HepG2 (cell line): ENCODE results near the gene TLR9. TPM values are rescaled to one million over a fixed set of nuclear protein-coding genes. Genes with fewer than 3 reads are reported as not detected.

ENCODE experiments used
- ATAC-seq: fragments of 200-7000 bp; cut with Tn5 transposase; 3 replicates; pipeline ENCODE4 v1.9.1; 2020; ENCODE audit warnings: mild to moderate bottlenecking, moderate library complexity
- BruUV-seq: library from RNA; stranded (reverse); fragments of 400-500 nt; replicated peaks from 2 replicates; lab custom pipeline; 2021; lab: Mats Ljungman, UMichigan
- CTCF ChIA-PET: fragments of 300-600 bp; formaldehyde crosslinking; extraction: SDS; loops from one replicate; lab custom pipeline; 2021; ENCODE audit warnings: low total read pairs, inconsistent platforms, low intra/inter-chr PET ratio; lab: Yijun Ruan, JAX
- POLR2A ChIA-PET: fragments of 350-600 bp; sonication (Branson Sonifier 250); formaldehyde crosslinking; loops from one replicate; lab custom pipeline; 2020; ENCODE audit warnings: antibody characterized with exemption, inconsistent platforms; lab: Yijun Ruan, JAX
- DNase-seq: peaks from one replicate; pipeline ENCODE4 v3.0.0-alpha.2; 2015; ENCODE audit warnings: low spot score
- FAIRE-seq: peaks from 3 replicates; lab custom pipeline; 2011; peaks lifted over from hg19 to GRCh38; lab: Jason Lieb, UNC
- H2AFZ ChIP-seq: one replicate; pipeline ENCODE4 v1.6.1; 2011; ENCODE audit warnings: low read length, inconsistent platforms
- H3K27ac ChIP-seq: fragments of 300-600 bp; 3 replicates; pipeline ENCODE4 v1.8.0; 2011; ENCODE audit warnings: mixed run types, mild to moderate bottlenecking, mixed read lengths, low read length, inconsistent platforms; ENCODE audit not compliant: insufficient read depth; ENCODE audit errors: extremely low read length
- H3K27me3 ChIP-seq, 2 experiments: fragments of 200-600 bp in 1 of 2; 2 replicates in 1 of 2; 3 replicates in 1 of 2; pipeline versions ENCODE4 v1.6.0 to v1.8.0; 2011; ENCODE audit warnings: low read length in 2 of 2, mild to moderate bottlenecking in 2 of 2, moderate library complexity in 2 of 2, inconsistent platforms in 1 of 2; ENCODE audit not compliant: insufficient read depth in 2 of 2, control insufficient read depth in 1 of 2
- H3K36me3 ChIP-seq, 2 experiments: fragments of 200-600 bp in 1 of 2; replicated peaks in 1 of 2; 2 replicates in 1 of 2; 3 replicates in 1 of 2; pipeline versions ENCODE4 v1.5.1 to v1.8.0; 2011; ENCODE audit warnings: low read length in 2 of 2, inconsistent platforms in 1 of 2; ENCODE audit not compliant: insufficient read depth in 2 of 2, control insufficient read depth in 1 of 2
- H3K4me1 ChIP-seq: 2 replicates; pipeline ENCODE4 v1.5.1; 2012; ENCODE audit warnings: low read length, inconsistent platforms; ENCODE audit not compliant: insufficient read depth
- H3K4me2 ChIP-seq: 2 replicates; pipeline ENCODE4 v1.6.0; 2011; ENCODE audit warnings: low read depth, low read length, inconsistent platforms
- H3K4me3 ChIP-seq, 3 experiments: fragments of 200-600 bp in 1 of 3; sonication (generic), shearing (Covaris generic) in 1 of 3; replicated peaks in 1 of 3; 2 replicates each; pipeline ENCODE4 v1.5.1; 2011 to 2016; ENCODE audit warnings: low read length in 3 of 3, inconsistent platforms in 2 of 3, low read depth in 2 of 3, mild to moderate bottlenecking in 2 of 3, control low read depth in 1 of 3, mixed read lengths in 1 of 3; ENCODE audit not compliant: insufficient read depth in 1 of 3
- H3K79me2 ChIP-seq: one replicate; pipeline ENCODE4 v1.6.1; 2011; ENCODE audit warnings: low read length, inconsistent platforms; ENCODE audit not compliant: insufficient read depth
- H3K9ac ChIP-seq: 2 replicates; pipeline ENCODE4 v1.6.0; 2011; ENCODE audit warnings: mild to moderate bottlenecking, low read depth, low read length, inconsistent platforms; ENCODE audit not compliant: insufficient read depth
- H3K9me3 ChIP-seq: 2 replicates; pipeline ENCODE4 v1.5.1; 2012; ENCODE audit warnings: mild to moderate bottlenecking, low read length
- H4K20me1 ChIP-seq: 2 replicates; pipeline ENCODE4 v1.6.0; 2011; ENCODE audit warnings: inconsistent platforms, mild to moderate bottlenecking, low read length, moderate library complexity; ENCODE audit not compliant: insufficient read depth
- ATF7-NPFF ChIP-seq: sonication (generic); formaldehyde crosslinking; IDR thresholded peaks from 2 replicates; pipeline ENCODE4 v1.8.1; 2023; ENCODE audit warnings: mild to moderate bottlenecking, low read depth, missing genetic modification reagents, moderate library complexity
- BCL6 ChIP-seq: IDR thresholded peaks from 2 replicates; pipeline ENCODE4 v1.6.1; 2016; ENCODE audit warnings: missing genetic modification reagents, missing compliant biosample characterization
- FOXK2 ChIP-seq: fragments of 450-650 bp; IDR thresholded peaks from 2 replicates; pipeline ENCODE4 v1.6.1; 2016
- RARA ChIP-seq: IDR thresholded peaks from 2 replicates; pipeline ENCODE4 v1.6.1; 2016; ENCODE audit warnings: missing genetic modification reagents, missing compliant biosample characterization
- SOX13 ChIP-seq, 3 experiments: fragments of 450-650 bp in 1 of 3; sonication (generic) in 1 of 3; formaldehyde crosslinking in 1 of 3; IDR thresholded peaks in 2 of 3; conservative IDR thresholded peaks in 1 of 3; 2 replicates each; pipeline versions ENCODE4 v1.5.0 to v1.6.1; 2016 to 2020; ENCODE audit warnings: antibody characterized with exemption in 1 of 3, mild to moderate bottlenecking in 1 of 3, missing compliant biosample characterization in 1 of 3, missing genetic modification reagents in 1 of 3, moderate library complexity in 1 of 3
- ZMYM3 ChIP-seq: sonication (generic); formaldehyde crosslinking; IDR thresholded peaks from 2 replicates; pipeline ENCODE4 v1.5.1; 2020; ENCODE audit warnings: mild to moderate bottlenecking, missing genetic modification reagents
- ZNF12 ChIP-seq: sonication (generic); formaldehyde crosslinking; IDR thresholded peaks from 2 replicates; pipeline ENCODE4 v1.5.0; 2020; ENCODE audit warnings: missing genetic modification reagents
- ZNF629 ChIP-seq: sonication (generic); formaldehyde crosslinking; conservative IDR thresholded peaks from 2 replicates; pipeline ENCODE4 v1.5.0; 2020; ENCODE audit warnings: missing genetic modification reagents
- WGBS: methylation state at CpG from one replicate; pipeline ENCODE4 v1.1.6; 2017; ENCODE audit warnings: low lambda C conversion rate; 5-methylcytosine and 5-hydroxymethylcytosine counted together
- in situ Hi-C: cut with HindIII; loops from 2 replicates; pipeline ENCODE4 v1.10.0; 2017; ENCODE audit warnings: low pct_unique_long_range_greater_than_20kb; ENCODE audit not compliant: extremely low pct_ligation_motif_present
- intact Hi-C: fragments of 100-400 bp; cut with micrococcal nuclease; formaldehyde crosslinking; loops from one replicate; pipeline ENCODE4 v1.10.0; 2022; ENCODE audit not compliant: unreplicated experiment
- polyA plus RNA-seq, 8 experiments: library from polyadenylated mRNA; depleted of rRNA in 3 of 8; stranded (reverse) in 7 of 8; unstranded in 1 of 8; fragments of >200 nt; fragmentation: Illumina TruSeq in 4 of 8; extraction: Trizol in 4 of 8; gene quantifications; 2 replicates each; pipeline versions ENCODE4 v1.2.1 to v1.2.3, GENCODE V29; 2011 to 2016; ENCODE audit warnings: low read depth in 4 of 8, missing spikeins in 1 of 8, mixed read lengths in 1 of 8; ENCODE audit not compliant: insufficient read depth in 1 of 8
- total RNA-seq, 5 experiments: library from RNA; depleted of rRNA; stranded (reverse); fragments of >200 nt; fragmentation: Illumina TruSeq; extraction: Trizol; gene quantifications; 2 replicates each; pipeline ENCODE4 v1.2.3, GENCODE V29; 2016; ENCODE audit warnings: low read depth in 1 of 5
- TF ChIP-seq, protein P1 (sequence below): sonication (generic); formaldehyde crosslinking; IDR thresholded peaks from 2 replicates; pipeline ENCODE4 v1.5.1; 2020; ENCODE audit warnings: mild to moderate bottlenecking, missing genetic modification reagents, moderate library complexity

Gene TLR9
- total and polyA plus RNA-seq, 2 of the 13 experiments (the other 11 are each of a cell fraction or from before 2014, with no cell fraction given): not detected

DNA sequence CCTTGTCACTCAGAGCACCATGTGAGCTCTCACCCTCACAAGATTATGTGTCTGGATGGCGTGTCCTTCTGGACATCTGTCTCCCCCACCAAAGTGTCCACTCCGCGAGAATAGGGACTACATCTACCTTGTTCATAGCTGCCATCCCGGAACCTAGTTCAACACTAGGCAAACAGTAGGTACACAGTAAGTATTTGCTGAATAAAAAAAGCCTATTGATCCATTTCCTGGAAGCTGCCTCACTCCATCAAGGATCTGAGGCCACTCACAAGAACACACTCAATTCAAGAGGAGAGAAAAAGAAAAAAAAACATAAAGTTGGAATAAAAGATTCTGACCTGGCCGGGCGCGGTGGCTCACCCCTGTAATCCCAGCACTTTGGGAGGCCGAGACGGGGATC lies 38.7 kb downstream of the TLR9 start:
- CTCF ChIA-PET: no interaction called here
- ATAC-seq: no peak
- in situ Hi-C loops (no loop called here), intact Hi-C loops (no loop called here)
- no peak for FAIRE-seq
- no peak overlapping the region for H3K27ac ChIP-seq
- H3K9ac ChIP-seq: no peak overlapping the region
- H3K4me3 ChIP-seq: no peak overlapping the region
- H3K27me3 ChIP-seq: peaks cover 0 to 3% of the 10 kb centered on the region in 2 experiments; a peak in 1 of 5 replicates
- H3K4me2 ChIP-seq: no peak overlapping the region
- no TSS peak for BruUV-seq
- WGBS: 40% methylated on average over 9 of the region's 9 CpGs
- H2AFZ ChIP-seq: no peak overlapping the region
- H3K36me3 ChIP-seq: no peaks in the 10 kb centered on the region
- no peaks in the 10 kb centered on the region for H3K79me2 ChIP-seq
- 0 out of 2 replicates have a peak, but pooled peaks have one; percentile 16 for TF ChIP-seq RARA
- TF ChIP-seq SOX13 (IDR thresholded peaks at IDR 0.05): no peak
- peak in 1 of 2 experiments; percentile 16; a peak in 1 of 4 replicates for TF ChIP-seq SOX13 (CRISPR knock-in tag; conservative IDR thresholded peaks at IDR 0.05 in 1 of 2, IDR thresholded peaks at IDR 0.05 in 1 of 2)
- TF ChIP-seq BCL6 (CRISPR knock-in tag): peak; percentile 82
- TF ChIP-seq ZNF12 (CRISPR knock-in tag): peak; percentile 77
- TF ChIP-seq FOXK2: no peak
- 0 out of 2 replicates have a peak, but pooled peaks have one; percentile 30 for TF ChIP-seq ZMYM3 (CRISPR knock-in tag)
- TF ChIP-seq, protein P1, sequence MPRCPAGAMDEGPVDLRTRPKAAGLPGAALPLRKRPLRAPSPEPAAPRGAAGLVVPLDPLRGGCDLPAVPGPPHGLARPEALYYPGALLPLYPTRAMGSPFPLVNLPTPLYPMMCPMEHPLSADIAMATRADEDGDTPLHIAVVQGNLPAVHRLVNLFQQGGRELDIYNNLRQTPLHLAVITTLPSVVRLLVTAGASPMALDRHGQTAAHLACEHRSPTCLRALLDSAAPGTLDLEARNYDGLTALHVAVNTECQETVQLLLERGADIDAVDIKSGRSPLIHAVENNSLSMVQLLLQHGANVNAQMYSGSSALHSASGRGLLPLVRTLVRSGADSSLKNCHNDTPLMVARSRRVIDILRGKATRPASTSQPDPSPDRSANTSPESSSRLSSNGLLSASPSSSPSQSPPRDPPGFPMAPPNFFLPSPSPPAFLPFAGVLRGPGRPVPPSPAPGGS (CRISPR knock-in tag): no peak
- TF ChIP-seq ZNF629 (CRISPR knock-in tag): peak; percentile 76
- no peak for TF ChIP-seq ATF7-NPFF (CRISPR knock-in tag)
- DNase-seq: no peak
- H4K20me1 ChIP-seq: no peaks in the 10 kb centered on the region
- POLR2A ChIA-PET: interaction anchor here (1.2 to 1.6 kb wide), 3 partner anchors 10 to 33 kb away, joined by 3 read pairs; no protein-coding TSS in a partner anchor
- no peaks in the 10 kb centered on the region for H3K9me3 ChIP-seq
- peaks cover 85% of the 10 kb centered on the region for H3K4me1 ChIP-seq
